CD4-positive, alpha-beta T cell treated with Interleukin-1 beta for 1 hour (primary cell): ENCODE results near the gene CCDC127.

Experiments
- DNase-seq, 2 donors: peaks; one replicate each; pipeline ENCODE4 v3.0.0-alpha.2; 2020 to 2022

Gene CCDC127

GRCh38 chr5:156411-157072, 61.4 kb downstream of the CCDC127 start:
- DNase-seq = no peak

- DNase-seq = no peak
Observed at GRCh38 chr5:155651-156410, 62.1 kb downstream of the CCDC127 start.

- no peak for DNase-seq
Observed at GRCh38 chr5:154826-155225, 63.1 kb downstream of the CCDC127 start.

- no peak for DNase-seq
Observed at GRCh38 chr5:154236-154635, 63.7 kb downstream of the CCDC127 start.

- DNase-seq = no peak
Observed at GRCh38 chr5:153256-153655, 64.7 kb downstream of the CCDC127 start.

- DNase-seq = no peak
Observed at GRCh38 chr5:152077-152476, 65.9 kb downstream of the CCDC127 start.

GRCh38 chr5:150746-151145, 67.2 kb downstream of the CCDC127 start:
- DNase-seq = no peak

- DNase-seq = no peak
Observed at GRCh38 chr5:149745-150485, 68.0 kb downstream of the CCDC127 start.

- no peak for DNase-seq
Observed at GRCh38 chr5:147751-148150, 70.2 kb downstream of the CCDC127 start.
